ENCODE results near the gene LRBA.

- TF ChIP-seq, protein P1, sequence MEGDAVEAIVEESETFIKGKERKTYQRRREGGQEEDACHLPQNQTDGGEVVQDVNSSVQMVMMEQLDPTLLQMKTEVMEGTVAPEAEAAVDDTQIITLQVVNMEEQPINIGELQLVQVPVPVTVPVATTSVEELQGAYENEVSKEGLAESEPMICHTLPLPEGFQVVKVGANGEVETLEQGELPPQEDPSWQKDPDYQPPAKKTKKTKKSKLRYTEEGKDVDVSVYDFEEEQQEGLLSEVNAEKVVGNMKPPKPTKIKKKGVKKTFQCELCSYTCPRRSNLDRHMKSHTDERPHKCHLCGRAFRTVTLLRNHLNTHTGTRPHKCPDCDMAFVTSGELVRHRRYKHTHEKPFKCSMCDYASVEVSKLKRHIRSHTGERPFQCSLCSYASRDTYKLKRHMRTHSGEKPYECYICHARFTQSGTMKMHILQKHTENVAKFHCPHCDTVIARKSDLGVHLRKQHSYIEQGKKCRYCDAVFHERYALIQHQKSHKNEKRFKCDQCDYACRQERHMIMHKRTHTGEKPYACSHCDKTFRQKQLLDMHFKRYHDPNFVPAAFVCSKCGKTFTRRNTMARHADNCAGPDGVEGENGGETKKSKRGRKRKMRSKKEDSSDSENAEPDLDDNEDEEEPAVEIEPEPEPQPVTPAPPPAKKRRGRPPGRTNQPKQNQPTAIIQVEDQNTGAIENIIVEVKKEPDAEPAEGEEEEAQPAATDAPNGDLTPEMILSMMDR (IDR thresholded peaks at IDR 0.05) = no peak
- TF ChIP-seq POLR2A (IDR thresholded peaks at IDR 0.05) = no peak
Observed at GRCh38 chr4:150582873-150583286, 432.2 kb downstream of the LRBA start.

All from body of pancreas (tissue), 4 donors.